ENCODE results near the gene KCNJ2. TPM values are rescaled to one million over a fixed set of nuclear protein-coding genes. Genes with fewer than 3 reads are reported as not detected.

KCNJ2 gene
- 0.06 to 0.20 TPM (median 0.09 TPM) in 5 replicates for total RNA-seq (2022; extraction: Qiagen RNA extraction; ENCODE audit: low read depth)

GRCh38 chr17:70168977-70169708 lies at the start of gene KCNJ2:
Gene KCNJ2, plus strand, starts transcription at chr17:70169532. Its CDS starts 5,508 bp downstream, at chr17:70175040.

Other genes with a start within 250 kb of the KCNJ2 start
- gene KCNJ16, start 94.3 kb upstream of the KCNJ2 start, total RNA-seq (2022; extraction: Qiagen RNA extraction; ENCODE audit: low read depth) = 0.06 to 0.26 TPM (median 0.11 TPM) in 5 replicates

Data from A549 treated with ZK216348 at 1 μM for 4 hours (cell line).